Upper lobe of left lung (tissue), 6 donors: ENCODE data around the gene SATB2. TPM values are rescaled to one million over a fixed set of nuclear protein-coding genes. Genes with fewer than 3 reads are reported as not detected.

Experiments
- ATAC-seq, 2 donors: fragments of 200-7000 bp; cut with Tn5 transposase; one replicate each; pipeline ENCODE4 v1.9.1; 2022; ENCODE audit warnings: mild to moderate bottlenecking in 2 of 2, moderate library complexity in 2 of 2; ENCODE audit not compliant: low FRiP score in 2 of 2
- DNase-seq, 2 donors: peaks; one replicate each; pipeline ENCODE4 v3.0.0-alpha.2; 2019 to 2020
- H3K27ac ChIP-seq, 4 donors: fragments of 200-600 bp; sonication (generic); one replicate each; pipeline ENCODE4 v1.5.1; 2016 to 2019
- H3K27me3 ChIP-seq, 4 donors: fragments of 200-600 bp; sonication (generic); one replicate each; pipeline ENCODE4 v1.5.1; 2017 to 2019
- H3K36me3 ChIP-seq, 4 donors: fragments of 200-600 bp; sonication (generic); one replicate each; pipeline ENCODE4 v1.5.1; 2016 to 2019
- H3K4me1 ChIP-seq, 4 donors: fragments of 200-600 bp; sonication (generic); one replicate each; pipeline ENCODE4 v1.5.1; 2018 to 2019
- H3K4me3 ChIP-seq, 4 donors: fragments of 200-600 bp; sonication (generic); one replicate each; pipeline ENCODE4 v1.5.1; 2017 to 2019; ENCODE audit warnings: mild to moderate bottlenecking in 2 of 4, moderate library complexity in 1 of 4
- H3K9me3 ChIP-seq, 4 donors: fragments of 200-600 bp; sonication (generic); one replicate each; pipeline ENCODE4 v1.5.1; 2018 to 2019
- EP300 ChIP-seq, 4 donors: sonication (generic); formaldehyde crosslinking; IDR thresholded peaks; one replicate each; pipeline ENCODE4 v1.5.1; 2017; ENCODE audit warnings: antibody characterized with exemption in 4 of 4, control low read depth in 2 of 4
- POLR2A ChIP-seq, 4 donors: fragments of 450-650 bp; IDR thresholded peaks; one replicate each; pipeline ENCODE4 v1.5.1; 2016 to 2017; ENCODE audit warnings: antibody characterized with exemption in 4 of 4, mild to moderate bottlenecking in 2 of 4
- POLR2AphosphoS5 ChIP-seq, 2 donors: sonication (generic); formaldehyde crosslinking; IDR thresholded peaks; one replicate each; pipeline ENCODE4 v1.5.1; 2017; ENCODE audit warnings: antibody characterized with exemption in 2 of 2
- WGBS, 2 donors: methylation state at CpG; one replicate each; pipeline ENCODE4 v1.1.5; 2017 to 2018; 5-methylcytosine and 5-hydroxymethylcytosine counted together
- total RNA-seq, 6 donors: library from RNA; depleted of rRNA in 4 of 6; stranded (reverse); fragments of >200 nt in 4 of 6; gene quantifications; one replicate each; pipeline versions ENCODE4 v1.1.0 to v1.2.1, GENCODE V29; 2016 to 2021
- TF ChIP-seq, protein P1 (sequence below), 6 experiments: fragments of 450-650 bp in 4 of 6; fragments of 200-600 bp in 2 of 6; sonication (generic) in 2 of 6; IDR thresholded peaks; one replicate each; pipeline ENCODE4 v1.5.1; 2016 to 2019; ENCODE audit warnings: antibody characterized with exemption in 6 of 6
- donor health status: DM: no; HTN: no; CAD: no; lungs with moderate emphysema.
- donor health status: DM: no; HTN: yes; CAD: no; lungs with severe emphysema.

SATB2 gene
- total RNA-seq, 6 donors from 2014 or later, result 1.7 to 9.4 (median 3.1) TPM

DNA sequence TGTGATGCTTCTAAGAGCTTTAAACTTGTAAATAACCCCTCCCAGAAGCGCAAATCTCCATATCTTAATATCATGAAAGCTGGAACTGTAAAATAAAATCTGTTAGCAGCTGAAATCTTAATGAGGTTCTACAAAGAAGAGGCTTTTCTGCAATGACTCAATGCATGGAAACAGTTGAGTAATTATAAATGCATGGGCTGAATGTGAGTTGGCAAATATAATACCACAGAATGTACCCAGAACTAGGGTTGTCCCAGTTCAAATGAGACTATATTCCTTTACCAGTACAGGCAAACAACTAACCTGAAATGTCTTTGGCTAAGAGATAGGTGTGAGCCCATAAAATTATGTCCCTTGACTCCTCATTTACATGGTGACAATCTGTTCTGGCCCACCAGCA lies 52.9 kb downstream of the SATB2 start:
- H3K27ac ChIP-seq, result no peak overlapping the region
- no peaks in the 10 kb centered on the region for H3K36me3 ChIP-seq
- TF ChIP-seq POLR2A (IDR thresholded peaks at IDR 0.05), result no peak
- no peak for TF ChIP-seq POLR2AphosphoS5 (IDR thresholded peaks at IDR 0.05)
- no peak for TF ChIP-seq EP300 (IDR thresholded peaks at IDR 0.05)
- TF ChIP-seq, protein P1, sequence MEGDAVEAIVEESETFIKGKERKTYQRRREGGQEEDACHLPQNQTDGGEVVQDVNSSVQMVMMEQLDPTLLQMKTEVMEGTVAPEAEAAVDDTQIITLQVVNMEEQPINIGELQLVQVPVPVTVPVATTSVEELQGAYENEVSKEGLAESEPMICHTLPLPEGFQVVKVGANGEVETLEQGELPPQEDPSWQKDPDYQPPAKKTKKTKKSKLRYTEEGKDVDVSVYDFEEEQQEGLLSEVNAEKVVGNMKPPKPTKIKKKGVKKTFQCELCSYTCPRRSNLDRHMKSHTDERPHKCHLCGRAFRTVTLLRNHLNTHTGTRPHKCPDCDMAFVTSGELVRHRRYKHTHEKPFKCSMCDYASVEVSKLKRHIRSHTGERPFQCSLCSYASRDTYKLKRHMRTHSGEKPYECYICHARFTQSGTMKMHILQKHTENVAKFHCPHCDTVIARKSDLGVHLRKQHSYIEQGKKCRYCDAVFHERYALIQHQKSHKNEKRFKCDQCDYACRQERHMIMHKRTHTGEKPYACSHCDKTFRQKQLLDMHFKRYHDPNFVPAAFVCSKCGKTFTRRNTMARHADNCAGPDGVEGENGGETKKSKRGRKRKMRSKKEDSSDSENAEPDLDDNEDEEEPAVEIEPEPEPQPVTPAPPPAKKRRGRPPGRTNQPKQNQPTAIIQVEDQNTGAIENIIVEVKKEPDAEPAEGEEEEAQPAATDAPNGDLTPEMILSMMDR (IDR thresholded peaks at IDR 0.05), result no peak
- no peak for DNase-seq
- no peaks in the 10 kb centered on the region for H3K4me1 ChIP-seq
- ATAC-seq, result no peak
- WGBS, 2 donors, result 82 to 97% methylated on average over 1 of the region's 1 CpG
- no peaks in the 10 kb centered on the region for H3K9me3 ChIP-seq
- no peaks in the 10 kb centered on the region for H3K27me3 ChIP-seq
- no peak overlapping the region for H3K4me3 ChIP-seq

DNA sequence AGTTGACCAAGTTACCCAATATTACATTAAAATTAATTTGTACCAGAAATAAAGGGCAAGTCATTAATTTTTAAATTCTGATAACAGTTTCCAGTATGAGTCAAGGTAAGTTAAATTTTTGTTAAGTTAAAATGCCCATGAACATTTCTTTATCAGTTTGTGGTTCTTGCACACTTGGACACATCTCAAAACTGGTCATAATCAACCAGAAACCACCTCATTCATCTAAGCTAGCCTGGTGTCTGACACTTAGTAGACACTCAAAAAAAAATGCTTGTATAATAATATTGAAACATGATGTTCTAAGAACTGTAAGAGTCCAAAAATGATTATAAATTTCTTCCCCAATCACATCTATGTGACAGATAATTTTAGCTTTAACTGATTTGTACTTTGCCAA lies 62.4 kb downstream of the SATB2 start:
- ATAC-seq (no peak), DNase-seq (no peak)
- TF ChIP-seq EP300 (IDR thresholded peaks at IDR 0.05) (no peak), POLR2AphosphoS5 (IDR thresholded peaks at IDR 0.05) (no peak), POLR2A (IDR thresholded peaks at IDR 0.05) (no peak)
- TF ChIP-seq, protein P1 (IDR thresholded peaks at IDR 0.05), result no peak
- Histone ChIP-seq H3K4me3 (no peak overlapping the region), H3K9me3 (no peaks in the 10 kb centered on the region), H3K27ac (no peak overlapping the region), H3K4me1 (no peaks in the 10 kb centered on the region), H3K27me3 (no peaks in the 10 kb centered on the region), H3K36me3 (no peaks in the 10 kb centered on the region)

DNA sequence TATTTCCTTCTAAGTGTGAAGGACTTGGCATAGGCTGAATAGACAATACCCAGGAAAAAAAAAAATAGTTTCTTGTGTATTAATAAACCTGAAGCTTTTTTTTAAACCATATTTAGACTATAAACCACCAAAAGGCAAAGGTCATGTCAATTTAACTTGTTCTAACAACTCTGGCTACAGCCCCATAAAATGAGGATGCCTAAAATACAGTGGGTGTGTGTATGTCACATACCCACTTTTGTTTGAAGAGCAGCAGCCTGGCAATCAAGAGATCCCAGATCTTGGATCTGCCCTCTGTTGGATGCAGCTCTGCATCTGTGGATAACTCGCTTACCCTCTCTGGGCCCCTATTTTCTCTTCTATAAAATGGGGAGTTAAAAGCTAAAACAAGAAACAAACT lies 65.4 kb downstream of the SATB2 start:
- DNase-seq (no peak), ATAC-seq (no peak)
- Histone ChIP-seq H3K36me3 (no peaks in the 10 kb centered on the region), H3K27ac (no peak overlapping the region), H3K4me1 (no peaks in the 10 kb centered on the region), H3K9me3 (no peaks in the 10 kb centered on the region), H3K27me3 (no peaks in the 10 kb centered on the region), H3K4me3 (no peak overlapping the region)
- WGBS, 2 donors, result 69 to 86% methylated on average over 1 of the region's 1 CpG
- TF ChIP-seq POLR2A (IDR thresholded peaks at IDR 0.05) (no peak), POLR2AphosphoS5 (IDR thresholded peaks at IDR 0.05) (no peak), EP300 (IDR thresholded peaks at IDR 0.05) (no peak)
- TF ChIP-seq, protein P1 (IDR thresholded peaks at IDR 0.05), result no peak

GRCh38 chr2:199388728-199389268 lies 68.9 kb downstream of the SATB2 start:
- Histone ChIP-seq H3K27ac (no peak overlapping the region), H3K4me1 (no peaks in the 10 kb centered on the region), H3K36me3 (no peaks in the 10 kb centered on the region), H3K27me3 (no peaks in the 10 kb centered on the region), H3K4me3 (no peak overlapping the region), H3K9me3 (no peaks in the 10 kb centered on the region)
- ATAC-seq, result no peak
- no peak for DNase-seq
- 79 to 100% methylated on average over 1 of the region's 1 CpG for WGBS, 2 donors
- TF ChIP-seq, protein P1 (IDR thresholded peaks at IDR 0.05), result no peak
- no peak for TF ChIP-seq POLR2A (IDR thresholded peaks at IDR 0.05)
- TF ChIP-seq POLR2AphosphoS5 (IDR thresholded peaks at IDR 0.05), result no peak
- TF ChIP-seq EP300 (IDR thresholded peaks at IDR 0.05), result no peak

DNA sequence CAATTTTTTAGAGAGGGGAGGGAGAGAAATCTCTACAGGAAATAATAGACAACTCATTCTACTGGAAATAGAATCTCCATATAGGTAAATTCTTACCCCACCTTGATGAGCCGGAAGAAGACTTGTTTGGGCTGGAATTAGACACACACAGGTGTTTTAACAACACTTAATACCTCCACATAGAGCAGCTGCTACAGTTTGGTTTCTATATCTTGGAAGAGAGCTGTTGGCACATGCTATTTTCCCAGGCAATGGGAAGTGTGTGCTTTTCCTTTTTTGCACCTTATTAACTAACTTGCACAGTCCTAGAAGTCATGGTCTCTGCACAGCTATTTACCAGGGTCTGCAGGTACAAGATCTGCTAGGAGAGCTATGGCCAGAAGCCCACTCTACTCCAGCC lies 73.7 kb downstream of the SATB2 start:
- DNase-seq, result no peak
- ATAC-seq, result no peak
- Histone ChIP-seq H3K4me1 (no peaks in the 10 kb centered on the region), H3K27me3 (no peaks in the 10 kb centered on the region), H3K4me3 (no peak overlapping the region), H3K9me3 (no peaks in the 10 kb centered on the region), H3K36me3 (no peaks in the 10 kb centered on the region), H3K27ac (no peak overlapping the region)
- TF ChIP-seq, protein P1 (IDR thresholded peaks at IDR 0.05), result no peak
- no peak for TF ChIP-seq POLR2AphosphoS5 (IDR thresholded peaks at IDR 0.05)
- TF ChIP-seq EP300 (IDR thresholded peaks at IDR 0.05), result no peak
- TF ChIP-seq POLR2A (IDR thresholded peaks at IDR 0.05), result no peak
- WGBS, 2 donors, result 88% methylated on average over 1 of the region's 1 CpG
